ENCODE results near the gene ATP2B2. TPM values are rescaled to one million over a fixed set of nuclear protein-coding genes. Genes with fewer than 3 reads are reported as not detected.

The ATP2B2 gene
- total RNA-seq, 2 experiments from 2014 or later: 0.05 TPM; not detected in 1

DNA sequence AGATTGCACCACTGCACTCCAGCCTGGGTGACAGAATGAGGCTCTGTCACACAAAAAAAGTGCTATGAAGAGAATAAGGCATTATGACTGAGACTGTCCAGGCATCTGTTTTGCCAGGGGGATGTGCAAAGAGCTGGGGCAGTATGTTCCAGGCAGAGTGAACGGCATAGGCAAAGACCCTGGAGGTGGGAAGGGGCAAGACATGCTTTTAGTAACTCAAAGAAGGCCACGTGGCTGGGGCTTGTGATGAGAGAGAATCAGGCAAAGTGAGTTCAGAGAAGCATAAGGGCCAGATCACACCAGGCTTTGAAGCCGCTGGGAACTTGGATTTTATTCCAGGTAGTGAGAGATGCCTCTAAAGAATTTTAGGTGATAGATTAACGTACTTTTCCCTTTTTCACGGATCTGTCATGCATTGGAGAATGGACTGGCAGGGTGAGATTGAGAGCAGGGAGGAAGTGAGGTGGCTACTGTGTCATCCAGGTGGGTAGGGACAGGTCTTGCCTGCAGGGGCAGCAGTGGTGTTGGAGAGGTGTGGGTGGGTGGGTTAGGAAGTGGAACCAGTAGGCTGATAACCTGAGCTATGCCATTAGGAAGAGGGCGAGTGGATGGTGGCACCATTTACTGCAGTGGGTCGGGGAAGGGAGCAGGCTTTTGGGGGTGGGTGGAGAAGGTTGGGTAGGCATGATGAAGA lies 31.7 kb downstream of the ATP2B2 start:
- no peaks in the 10 kb centered on the region for H3K9me3 Mint-ChIP-seq (ENCODE audit: low read depth)
- ChIA-PET CTCF (no interaction called here), POLR2A (no interaction called here)
- peaks cover 5% of the 10 kb centered on the region for H3K4me1 Mint-ChIP-seq
- ATAC-seq (no peak), DNase-seq (peak; percentile 15)
- H3K27ac Mint-ChIP-seq: no peak overlapping the region
- no peak overlapping the region for H3K4me3 Mint-ChIP-seq
- intact Hi-C loops (cut with DNase I, micrococcal nuclease): no loop called here
- peaks cover 12% of the 10 kb centered on the region for H3K27me3 Mint-ChIP-seq
- no peaks in the 10 kb centered on the region for H3K36me3 Mint-ChIP-seq (ENCODE audit: low read depth)

DNA sequence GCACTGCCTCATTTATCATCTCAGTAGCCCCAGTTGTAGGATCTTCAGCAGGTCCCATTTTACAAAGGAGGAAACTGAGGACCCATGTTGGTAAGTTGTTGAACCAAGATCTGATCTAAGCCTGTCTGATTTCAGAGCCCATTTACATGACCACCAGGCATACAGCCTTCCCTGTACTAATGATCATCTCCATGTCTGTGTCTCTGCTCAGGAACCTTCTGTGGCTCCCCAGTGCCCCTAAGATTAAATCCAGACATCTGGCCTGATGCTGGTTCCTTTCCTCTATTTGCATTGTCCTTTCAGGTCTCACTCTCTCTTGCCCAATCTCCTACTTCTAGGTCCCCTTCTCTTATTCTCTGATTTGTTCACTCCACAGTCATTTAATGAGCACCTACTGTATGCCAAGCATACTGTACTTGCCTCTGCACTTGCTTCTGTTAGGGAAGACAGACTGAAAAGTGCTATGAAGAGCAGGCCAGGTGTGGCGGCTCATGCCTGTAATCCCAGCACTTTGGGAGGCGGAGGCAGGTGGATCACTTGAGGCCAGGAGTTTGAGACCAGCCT lies 32.4 kb downstream of the ATP2B2 start:
- H3K36me3 Mint-ChIP-seq (ENCODE audit: low read depth): no peaks in the 10 kb centered on the region
- intact Hi-C loops (cut with DNase I, micrococcal nuclease): no loop called here

DNA sequence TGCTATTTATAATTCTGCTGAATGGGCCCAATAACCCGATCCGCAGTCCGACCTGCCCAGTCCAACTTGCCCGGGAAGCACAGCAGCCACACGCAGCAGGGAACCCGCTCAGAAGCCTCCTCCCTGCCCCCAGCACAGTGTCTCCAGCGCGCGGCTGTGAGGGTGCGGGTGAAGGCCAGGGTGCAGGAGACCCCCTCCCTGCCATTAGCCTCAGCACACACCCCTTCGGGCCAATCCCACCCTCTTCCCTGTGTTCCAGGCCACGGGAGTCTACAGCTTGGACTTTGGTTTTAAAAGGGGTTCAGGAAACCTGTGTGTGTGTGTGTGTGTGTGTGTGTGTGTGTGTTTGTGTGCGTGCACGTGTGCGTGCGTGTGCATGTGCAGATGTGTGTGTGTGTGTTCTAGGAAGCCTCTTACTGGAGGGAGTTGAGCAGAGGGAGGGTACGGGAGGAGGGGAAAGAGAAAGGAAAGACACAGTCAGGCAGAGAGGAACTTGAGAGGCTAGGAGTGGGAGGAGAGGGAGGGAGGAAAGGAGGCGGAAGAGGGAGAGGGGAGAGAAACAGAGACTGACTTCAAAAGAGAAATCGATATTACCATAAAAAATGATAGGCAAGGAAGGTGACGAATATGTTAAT lies 34.2 kb downstream of the ATP2B2 start:
- Mint-ChIP-seq H3K9me3 (ENCODE audit: low read depth) (no peaks in the 10 kb centered on the region), H3K36me3 (ENCODE audit: low read depth) (no peaks in the 10 kb centered on the region), H3K27me3 (peaks cover 12% of the 10 kb centered on the region), H3K4me3 (no peak overlapping the region), H3K27ac (no peak overlapping the region), H3K4me1 (peaks cover 5% of the 10 kb centered on the region)
- ATAC-seq: peak; percentile 63
- peak; percentile 13 for DNase-seq
- POLR2A ChIA-PET: no interaction called here
- CTCF ChIA-PET: no interaction called here
- intact Hi-C loops (cut with DNase I, micrococcal nuclease): no loop called here

More for the DNA sequence above, 32.4 kb downstream of the ATP2B2 start:
- no peaks in the 10 kb centered on the region for H3K9me3 Mint-ChIP-seq (ENCODE audit: low read depth)
- POLR2A ChIA-PET: no interaction called here
- H3K4me1 Mint-ChIP-seq: peaks cover 5% of the 10 kb centered on the region
- no peak for ATAC-seq
- no peak overlapping the region for H3K27ac Mint-ChIP-seq
- DNase-seq: no peak
- CTCF ChIA-PET: no interaction called here
- H3K27me3 Mint-ChIP-seq: peaks cover 12% of the 10 kb centered on the region
- H3K4me3 Mint-ChIP-seq: no peak overlapping the region

DNA sequence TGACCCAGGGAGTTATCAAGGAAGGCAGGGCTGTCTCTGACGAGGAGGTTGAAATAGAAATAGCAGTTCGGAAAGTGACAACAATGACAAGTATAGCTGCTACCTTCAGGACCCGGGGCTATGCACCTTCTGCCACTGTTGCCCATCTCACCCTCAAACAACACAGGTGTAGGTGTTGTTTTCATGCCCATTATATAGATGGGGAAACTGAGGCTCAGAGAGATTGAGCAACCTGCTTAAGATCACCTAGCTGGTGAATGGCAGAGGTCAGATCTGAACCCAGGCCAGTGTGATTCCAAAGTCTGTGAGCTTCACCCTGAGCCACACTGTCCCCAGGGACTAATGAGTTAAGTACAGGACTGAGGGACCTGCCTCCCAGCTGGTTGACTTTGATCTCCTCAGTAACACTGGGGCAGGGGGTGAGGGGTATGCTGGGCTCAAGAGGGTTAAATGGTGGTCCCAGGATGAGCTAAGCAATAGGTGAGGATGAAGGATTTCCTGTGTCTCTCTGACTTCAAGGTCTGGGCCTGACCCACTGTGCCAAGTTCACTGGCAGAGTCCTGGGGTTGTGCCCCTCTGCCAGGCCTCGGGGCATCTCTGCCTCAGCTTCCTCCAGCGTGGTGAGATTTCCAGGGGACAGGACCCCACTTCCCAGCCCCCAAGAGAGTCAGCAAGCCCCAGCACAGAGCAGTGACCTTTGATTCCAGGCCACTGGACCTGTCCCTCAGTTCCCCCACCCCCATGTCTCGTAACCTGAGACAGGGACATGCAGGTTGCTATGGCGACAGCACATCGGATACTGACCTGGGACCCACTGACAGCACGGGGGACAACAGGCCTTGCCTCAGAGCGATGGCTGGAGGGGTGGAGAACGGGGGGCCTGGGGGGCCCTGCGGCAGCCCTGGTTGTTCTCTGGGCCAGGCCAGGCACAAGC lies 35.0 kb downstream of the ATP2B2 start:
- H3K4me3 Mint-ChIP-seq: no peak overlapping the region
- ChIA-PET POLR2A (no interaction called here), CTCF (interaction anchor here (0.6 kb wide), 1 partner anchor 20 kb away, joined by 3 read pairs; no protein-coding TSS in a partner anchor)
- no peak for DNase-seq
- no peak overlapping the region for H3K27ac Mint-ChIP-seq
- intact Hi-C loops (cut with DNase I, micrococcal nuclease): no loop called here
- no peak for ATAC-seq
- peaks cover 12% of the 10 kb centered on the region for H3K27me3 Mint-ChIP-seq
- H3K4me1 Mint-ChIP-seq: peaks cover 5% of the 10 kb centered on the region
- H3K9me3 Mint-ChIP-seq (ENCODE audit: low read depth): no peaks in the 10 kb centered on the region
- H3K36me3 Mint-ChIP-seq (ENCODE audit: low read depth): no peaks in the 10 kb centered on the region

DNA sequence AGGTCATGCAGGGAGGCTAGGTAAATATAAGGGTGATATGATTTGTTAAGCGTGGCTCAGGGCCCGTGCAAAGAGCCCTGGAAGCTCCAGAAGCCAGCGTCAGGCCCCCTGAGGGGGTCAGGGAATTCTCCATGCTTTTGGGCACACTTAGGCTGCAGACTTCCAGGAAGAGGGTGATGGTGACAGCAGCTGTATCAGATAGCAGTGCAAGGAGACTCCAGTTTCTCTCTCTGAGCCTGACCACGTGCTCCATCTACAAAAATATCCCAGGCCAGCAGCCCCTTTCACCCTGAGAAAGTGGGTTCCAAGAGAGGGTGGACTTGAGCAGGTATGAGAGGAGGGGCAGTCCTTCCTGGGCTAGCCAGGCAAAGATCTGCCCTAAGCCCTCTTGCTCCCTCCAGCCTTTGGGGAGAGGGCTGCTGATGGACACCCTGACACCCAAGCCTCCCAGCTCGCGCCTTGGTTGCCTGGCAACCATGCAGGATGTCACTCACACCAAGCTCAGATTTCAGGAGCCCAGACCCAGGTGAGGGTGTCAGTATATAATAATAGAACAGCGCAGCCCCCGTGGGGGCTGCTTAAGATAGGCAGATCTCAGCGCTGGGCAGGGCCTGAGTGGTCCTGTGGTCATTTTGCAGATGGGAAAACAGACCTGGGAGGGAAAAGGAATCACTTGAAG lies 35.8 kb downstream of the ATP2B2 start:
- H3K36me3 Mint-ChIP-seq (ENCODE audit: low read depth): no peaks in the 10 kb centered on the region
- no peak overlapping the region for H3K27ac Mint-ChIP-seq
- ChIA-PET CTCF (no interaction called here), POLR2A (no interaction called here)
- intact Hi-C loops (cut with DNase I, micrococcal nuclease): no loop called here
- peaks cover 12% of the 10 kb centered on the region for H3K27me3 Mint-ChIP-seq
- no peaks in the 10 kb centered on the region for H3K9me3 Mint-ChIP-seq (ENCODE audit: low read depth)
- H3K4me1 Mint-ChIP-seq: peaks cover 5% of the 10 kb centered on the region
- H3K4me3 Mint-ChIP-seq: no peak overlapping the region
- ATAC-seq: no peak
- DNase-seq: no peak

DNA sequence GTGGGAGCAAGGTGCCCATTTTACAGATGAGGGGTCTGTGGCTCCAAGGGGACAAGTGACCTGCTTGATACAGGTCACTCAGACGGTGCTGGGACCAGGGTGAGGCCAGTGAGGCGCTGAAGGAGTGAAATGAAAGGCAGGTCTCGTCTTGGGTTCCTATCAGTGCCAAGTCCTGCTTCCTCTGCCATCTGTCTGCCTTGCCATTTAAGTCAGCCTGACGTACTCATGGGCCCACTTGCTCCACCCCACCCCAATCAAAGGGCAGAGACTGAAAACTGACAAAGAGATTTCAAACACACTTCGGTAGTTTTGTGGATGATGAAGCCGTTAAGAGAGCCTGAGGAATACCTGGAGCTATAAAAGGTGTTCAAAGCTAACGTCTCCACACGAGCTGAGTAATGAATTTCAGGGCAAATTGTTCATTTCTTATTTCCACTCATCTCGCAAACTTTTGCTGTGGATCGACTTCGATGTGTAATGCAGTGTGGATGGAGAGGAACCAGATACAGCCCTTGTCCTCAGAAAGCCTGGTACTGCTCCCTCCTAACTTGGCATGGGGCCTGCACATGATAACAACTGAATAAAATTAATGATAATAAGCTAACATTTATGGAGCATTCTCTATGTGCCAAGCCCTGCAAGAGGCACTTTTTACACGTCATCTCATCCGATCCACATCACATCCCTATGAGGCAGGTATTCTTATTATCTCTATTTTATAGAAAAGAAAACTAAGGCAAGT lies 36.6 kb downstream of the ATP2B2 start:
- CTCF ChIA-PET: no interaction called here
- Mint-ChIP-seq H3K27ac (no peak overlapping the region), H3K4me3 (no peak overlapping the region), H3K4me1 (peaks cover 5% of the 10 kb centered on the region), H3K9me3 (ENCODE audit: low read depth) (no peaks in the 10 kb centered on the region), H3K27me3 (peaks cover 11% of the 10 kb centered on the region), H3K36me3 (ENCODE audit: low read depth) (no peaks in the 10 kb centered on the region)
- intact Hi-C loops (cut with DNase I, micrococcal nuclease): no loop called here
- DNase-seq (no peak), ATAC-seq (no peak)
- POLR2A ChIA-PET: no interaction called here

DNA sequence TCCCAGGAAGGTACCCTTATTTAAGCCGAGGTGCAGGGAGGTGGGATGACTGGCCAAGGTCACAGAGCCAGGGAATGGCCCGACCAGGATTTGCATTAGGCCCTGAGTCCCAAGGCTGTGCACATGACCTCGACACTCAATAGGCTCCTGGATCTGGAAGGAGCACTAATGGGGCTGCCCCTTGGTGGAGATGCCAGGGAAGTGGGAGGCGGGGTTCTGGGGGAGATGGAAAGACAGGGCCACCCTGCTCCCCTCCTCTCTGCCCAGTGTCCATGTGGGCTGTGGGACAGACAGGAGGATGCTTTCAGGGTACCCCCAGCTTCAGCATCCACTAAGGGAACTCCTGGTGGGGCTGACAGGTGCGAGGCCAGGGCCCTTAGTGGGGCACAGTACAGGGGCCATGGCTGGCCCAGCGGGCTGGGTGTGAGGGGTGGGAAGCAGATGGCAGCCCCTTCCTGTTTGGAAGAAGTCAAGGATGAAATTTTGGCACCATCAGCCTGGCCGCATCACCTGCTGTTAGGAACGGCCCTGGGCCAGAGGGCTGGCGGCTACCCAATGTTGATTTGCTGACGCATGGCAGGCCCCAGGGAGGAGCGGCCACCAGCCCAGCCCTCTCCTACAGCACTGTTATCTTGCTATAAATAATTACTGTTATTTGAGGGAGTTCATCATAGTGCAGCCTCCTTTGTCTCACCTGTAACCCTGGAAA lies 37.3 kb downstream of the ATP2B2 start:
- POLR2A ChIA-PET: no interaction called here
- Mint-ChIP-seq H3K9me3 (ENCODE audit: low read depth) (no peaks in the 10 kb centered on the region), H3K27ac (no peak overlapping the region), H3K27me3 (peaks cover 8% of the 10 kb centered on the region), H3K36me3 (ENCODE audit: low read depth) (no peaks in the 10 kb centered on the region), H3K4me3 (no peak overlapping the region), H3K4me1 (peaks cover 5% of the 10 kb centered on the region)
- DNase-seq (no peak), ATAC-seq (no peak)
- CTCF ChIA-PET: no interaction called here
- intact Hi-C loops (cut with DNase I, micrococcal nuclease): no loop called here

DNA sequence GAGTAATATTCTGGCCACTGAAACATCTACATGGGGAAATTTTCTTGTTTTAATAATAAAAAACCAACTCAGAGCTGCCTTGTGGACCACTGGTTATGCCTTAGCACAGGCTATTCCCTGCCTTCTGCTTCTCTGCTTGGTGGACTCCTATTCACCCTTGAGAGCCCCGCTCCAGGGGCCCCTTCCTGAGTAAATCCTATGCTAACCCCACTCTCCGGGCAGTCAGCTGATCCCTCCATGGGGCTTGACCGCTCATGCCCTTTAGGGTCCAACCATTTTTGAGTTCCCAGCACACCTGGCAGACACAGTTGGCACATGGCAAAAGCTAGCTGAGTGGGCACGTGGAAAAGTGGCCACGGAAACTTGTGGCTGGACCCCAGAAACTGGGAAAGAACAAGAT lies 38.2 kb downstream of the ATP2B2 start:
- ATAC-seq: no peak

DNA sequence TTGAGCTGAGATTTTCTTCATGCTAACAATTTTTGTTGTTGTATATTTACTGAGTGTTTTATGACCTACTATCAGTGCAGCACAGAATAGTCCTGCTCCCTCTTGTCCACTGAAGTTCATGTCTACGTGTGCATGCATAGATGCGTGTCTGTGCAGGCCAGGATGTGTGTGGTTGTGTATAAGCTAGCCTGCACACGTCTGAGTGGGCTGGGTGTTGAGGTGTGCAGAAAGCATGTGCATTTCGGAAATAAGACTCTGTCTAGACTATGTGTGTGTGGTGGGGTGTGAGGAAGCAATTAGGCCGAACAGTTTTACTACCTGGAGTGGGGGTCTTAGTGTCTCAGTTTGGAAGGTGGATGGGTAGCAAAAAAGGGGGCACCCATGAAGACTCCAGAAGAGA lies 39.2 kb downstream of the ATP2B2 start:
- Mint-ChIP-seq H3K9me3 (ENCODE audit: low read depth) (no peaks in the 10 kb centered on the region), H3K4me3 (no peak overlapping the region), H3K27ac (no peak overlapping the region), H3K36me3 (ENCODE audit: low read depth) (no peaks in the 10 kb centered on the region), H3K27me3 (peaks cover 1% of the 10 kb centered on the region), H3K4me1 (peaks cover 2% of the 10 kb centered on the region)
- ChIA-PET POLR2A (no interaction called here), CTCF (no interaction called here)
- ATAC-seq: no peak
- intact Hi-C loops (cut with DNase I, micrococcal nuclease): no loop called here
- no peak for DNase-seq

More for the DNA sequence above, 38.2 kb downstream of the ATP2B2 start:
- no peak overlapping the region for H3K27ac Mint-ChIP-seq
- no peaks in the 10 kb centered on the region for H3K36me3 Mint-ChIP-seq (ENCODE audit: low read depth)
- POLR2A ChIA-PET: no interaction called here
- no peak for DNase-seq
- H3K27me3 Mint-ChIP-seq: peaks cover 4% of the 10 kb centered on the region
- intact Hi-C loops (cut with DNase I, micrococcal nuclease): no loop called here
- no peak overlapping the region for H3K4me3 Mint-ChIP-seq
- CTCF ChIA-PET: no interaction called here
- H3K9me3 Mint-ChIP-seq (ENCODE audit: low read depth): no peaks in the 10 kb centered on the region
- H3K4me1 Mint-ChIP-seq: peaks cover 5% of the 10 kb centered on the region

DNA sequence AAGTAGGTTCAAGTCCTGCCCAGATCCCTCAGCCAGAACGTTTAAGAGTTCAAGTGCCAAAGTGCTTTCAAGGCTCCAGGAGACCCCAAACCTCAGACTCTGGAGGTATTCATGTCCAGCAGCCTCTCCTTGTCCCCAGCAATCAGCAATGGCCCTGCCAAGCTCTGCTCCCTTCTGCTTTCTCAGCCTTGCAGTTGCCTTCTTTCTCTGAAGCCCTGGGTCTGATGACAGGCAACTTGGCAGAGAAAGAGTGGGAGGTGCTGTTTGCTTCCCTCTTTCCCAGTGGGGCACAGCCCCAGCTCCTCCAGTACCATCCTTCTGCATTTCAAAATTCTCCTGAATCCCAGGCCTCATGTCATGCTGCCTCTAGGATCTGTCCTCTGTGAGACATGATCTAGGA lies 40.2 kb downstream of the ATP2B2 start:
- intact Hi-C loops (cut with DNase I, micrococcal nuclease): no loop called here
- POLR2A ChIA-PET: interaction anchor here (0.5 kb wide), 1 partner anchor 134 kb away, joined by 3 read pairs; no protein-coding TSS in a partner anchor
- H3K9me3 Mint-ChIP-seq (ENCODE audit: low read depth): no peaks in the 10 kb centered on the region
- H3K4me1 Mint-ChIP-seq: no peaks in the 10 kb centered on the region
- CTCF ChIA-PET: interaction anchor here (0.7 kb wide), 1 partner anchor 796 kb away, joined by 4 read pairs; no protein-coding TSS in a partner anchor
- no peak overlapping the region for H3K4me3 Mint-ChIP-seq
- H3K27me3 Mint-ChIP-seq: no peaks in the 10 kb centered on the region
- no peak for ATAC-seq
- no peak overlapping the region for H3K27ac Mint-ChIP-seq
- no peak for DNase-seq
- no peaks in the 10 kb centered on the region for H3K36me3 Mint-ChIP-seq (ENCODE audit: low read depth)
